Regular cardiac myocyte (primary cell): ENCODE measurements around the gene MPZL2. TPM values are rescaled to one million over a fixed set of nuclear protein-coding genes. Genes with fewer than 3 reads are reported as not detected.

ENCODE experiments used
- total RNA-seq: library from RNA; depleted of rRNA; stranded (reverse); fragments of >200 nt; gene quantifications from 2 replicates; pipeline ENCODE4 v1.2.3, GENCODE V29; 2014

MPZL2 gene
- 0.19 and 1.1 TPM in 2 replicates for total RNA-seq

GRCh38 chr11:118263695-118264568 lies at the start of gene MPZL2:
MPZL2 (minus strand) TSS chr11:118264297; CDS start chr11:118264153, 144 bp downstream.

GRCh38 chr11:118304568-118305248 lies 40.6 kb upstream of the MPZL2 start, which contains the start of gene CD3E:
CD3E (plus strand) TSS chr11:118304730; CDS start chr11:118304953, 223 bp downstream.

GRCh38 chr11:118251858-118252652 lies 12.0 kb downstream of the MPZL2 start, which contains the start of gene MPZL3:
MPZL3 (minus strand) TSS chr11:118252365; CDS start chr11:118252294, 71 bp downstream.

GRCh38 chr11:118224511-118225188 lies 39.4 kb downstream of the MPZL2 start, which contains the start of gene JAML:
JAML (minus strand) TSS chr11:118225011; CDS start chr11:118214866, 10,145 bp downstream.

Other genes starting within 250 kb of the MPZL2 start
- gene TMPRSS4, start 187.2 kb downstream of the MPZL2 start, total RNA-seq, result under 0.01 TPM in 1 of 2 replicates, not detected in the other
- gene SMIM35, start 177.3 kb downstream of the MPZL2 start, total RNA-seq, result not detected in 2 replicates
- gene SCN4B, start 111.5 kb downstream of the MPZL2 start, total RNA-seq, result 0.28 TPM in 1 of 2 replicates, not detected in the other
- not detected in 2 replicates for gene SCN2B, start 87.7 kb downstream of the MPZL2 start, total RNA-seq
- gene JAML, start 39.3 kb downstream of the MPZL2 start, total RNA-seq, result not detected in 2 replicates
- 1.3 and 2.0 TPM in 2 replicates for gene MPZL3, start 11.9 kb downstream of the MPZL2 start, total RNA-seq
- gene CD3E, start 40.4 kb upstream of the MPZL2 start, total RNA-seq, result not detected in 2 replicates
- not detected in 2 replicates for gene CD3D, start 78.4 kb upstream of the MPZL2 start, total RNA-seq
- gene CD3G, start 80.0 kb upstream of the MPZL2 start, total RNA-seq, result not detected in 2 replicates
- 33.3 and 36.0 TPM in 2 replicates for gene UBE4A, start 95.3 kb upstream of the MPZL2 start, total RNA-seq
- 54.4 and 62.5 TPM in 2 replicates for gene ATP5MG, start 137.3 kb upstream of the MPZL2 start, total RNA-seq
- 12.8 and 20.9 TPM in 2 replicates for gene KMT2A, start 172.2 kb upstream of the MPZL2 start, total RNA-seq